K562 treated with DMSO at 1 percent for 4 hours (cell line): Measurements from ENCODE around the gene NSL1. TPM values are rescaled to one million over a fixed set of nuclear protein-coding genes. Genes with fewer than 3 reads are reported as not detected.

ENCODE experiments used
- total RNA-seq: library from RNA; unstranded; fragments of 300-600 nt; gene quantifications from 2 replicates; pipeline ENCODE4 v1.2.3, GENCODE V29; 2022; ENCODE audit not compliant: insufficient read depth

NSL1 gene
- 30.1 and 43.3 TPM in 2 replicates for total RNA-seq

GRCh38 chr1:212791676-212792395 lies at the start of gene NSL1, which contains the start of gene TATDN3:
Gene NSL1, minus strand, starts transcription at chr1:212791777. Its CDS starts 14 bp downstream, at chr1:212791763.
Gene TATDN3, plus strand, starts transcription at chr1:212791894. Its CDS starts 28 bp downstream, at chr1:212791922.

GRCh38 chr1:212699625-212700222 lies 91.9 kb downstream of the NSL1 start, which contains the start of gene BATF3:
Gene BATF3, minus strand, starts transcription at chr1:212699840. Its CDS starts 78 bp downstream, at chr1:212699762.

Other genes with a start within 250 kb of the NSL1 start
- 37.4 and 45.6 TPM in 2 replicates for gene ATF3, start 183.0 kb downstream of the NSL1 start, total RNA-seq
- 5.4 and 6.6 TPM in 2 replicates for gene BATF3, start 91.9 kb downstream of the NSL1 start, total RNA-seq
- 17.1 and 20.0 TPM in 2 replicates for gene TATDN3, start 117 bp upstream of the NSL1 start, total RNA-seq
- gene SPATA45, start 55.9 kb upstream of the NSL1 start, total RNA-seq = not detected in 2 replicates
- 1.8 and 4.9 TPM in 2 replicates for gene FLVCR1, start 66.5 kb upstream of the NSL1 start, total RNA-seq
- not detected in 2 replicates for gene VASH2, start 158.8 kb upstream of the NSL1 start, total RNA-seq
- gene ANGEL2, start 224.1 kb upstream of the NSL1 start, total RNA-seq = 12.1 and 19.2 TPM in 2 replicates